ENCODE measurements around the gene HID1.
"Not testable (repeated sequence)": the region's sequence is repeated elsewhere in the genome, so short reads cannot be mapped to it uniquely, and the experiment has no call there.

HID1 gene, protein sequence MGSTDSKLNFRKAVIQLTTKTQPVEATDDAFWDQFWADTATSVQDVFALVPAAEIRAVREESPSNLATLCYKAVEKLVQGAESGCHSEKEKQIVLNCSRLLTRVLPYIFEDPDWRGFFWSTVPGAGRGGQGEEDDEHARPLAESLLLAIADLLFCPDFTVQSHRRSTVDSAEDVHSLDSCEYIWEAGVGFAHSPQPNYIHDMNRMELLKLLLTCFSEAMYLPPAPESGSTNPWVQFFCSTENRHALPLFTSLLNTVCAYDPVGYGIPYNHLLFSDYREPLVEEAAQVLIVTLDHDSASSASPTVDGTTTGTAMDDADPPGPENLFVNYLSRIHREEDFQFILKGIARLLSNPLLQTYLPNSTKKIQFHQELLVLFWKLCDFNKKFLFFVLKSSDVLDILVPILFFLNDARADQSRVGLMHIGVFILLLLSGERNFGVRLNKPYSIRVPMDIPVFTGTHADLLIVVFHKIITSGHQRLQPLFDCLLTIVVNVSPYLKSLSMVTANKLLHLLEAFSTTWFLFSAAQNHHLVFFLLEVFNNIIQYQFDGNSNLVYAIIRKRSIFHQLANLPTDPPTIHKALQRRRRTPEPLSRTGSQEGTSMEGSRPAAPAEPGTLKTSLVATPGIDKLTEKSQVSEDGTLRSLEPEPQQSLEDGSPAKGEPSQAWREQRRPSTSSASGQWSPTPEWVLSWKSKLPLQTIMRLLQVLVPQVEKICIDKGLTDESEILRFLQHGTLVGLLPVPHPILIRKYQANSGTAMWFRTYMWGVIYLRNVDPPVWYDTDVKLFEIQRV

DNA sequence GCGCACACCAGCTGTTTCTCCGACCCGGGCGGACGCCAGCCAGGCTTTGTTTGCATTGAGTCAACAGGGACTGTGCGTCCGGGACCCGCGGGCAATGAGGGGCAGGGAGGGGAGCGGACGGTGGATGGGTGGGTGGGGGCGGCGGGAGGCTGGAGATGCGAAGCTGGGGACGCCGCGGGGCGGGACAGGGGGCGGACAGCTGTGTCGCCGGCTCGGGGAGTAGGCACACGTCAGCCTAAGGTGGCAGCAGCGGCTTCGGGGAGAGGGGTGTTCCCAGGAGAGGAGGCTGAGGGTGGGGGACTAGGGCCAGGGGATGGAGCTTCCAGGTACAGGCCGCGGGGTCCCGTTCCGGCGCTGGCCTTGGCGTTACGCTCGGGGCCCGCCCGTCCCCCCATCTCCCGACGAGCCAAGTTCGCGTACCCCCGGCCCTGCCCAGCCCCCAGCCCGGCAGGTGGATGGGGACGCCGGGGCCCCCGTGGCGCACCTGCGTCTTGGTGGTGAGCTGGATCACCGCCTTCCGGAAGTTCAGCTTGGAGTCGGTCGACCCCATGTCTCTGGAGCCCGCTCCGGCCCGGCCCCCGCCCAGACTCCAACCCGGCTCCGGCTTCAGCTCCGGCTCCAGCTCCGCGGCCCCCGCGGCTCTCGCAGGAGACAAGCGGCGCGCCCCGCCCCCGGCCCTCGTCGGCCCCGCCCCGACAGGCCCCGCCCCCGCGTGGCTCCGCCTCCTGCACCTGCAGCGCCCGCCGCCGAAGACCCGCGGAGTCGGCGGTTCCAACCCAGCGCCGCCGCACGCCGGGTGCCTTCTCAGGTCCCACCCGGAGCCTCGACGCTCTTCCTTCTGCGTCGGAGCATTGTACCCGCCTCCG lies at the start of gene HID1:
Gene HID1, minus strand, starts transcription at position 653 of the 866 bp plus-strand sequence. Its CDS starts 103 bp downstream, at position 550.
- peak; percentile 77 for DNase-seq (ENCODE audit: low read depth)

DNA sequence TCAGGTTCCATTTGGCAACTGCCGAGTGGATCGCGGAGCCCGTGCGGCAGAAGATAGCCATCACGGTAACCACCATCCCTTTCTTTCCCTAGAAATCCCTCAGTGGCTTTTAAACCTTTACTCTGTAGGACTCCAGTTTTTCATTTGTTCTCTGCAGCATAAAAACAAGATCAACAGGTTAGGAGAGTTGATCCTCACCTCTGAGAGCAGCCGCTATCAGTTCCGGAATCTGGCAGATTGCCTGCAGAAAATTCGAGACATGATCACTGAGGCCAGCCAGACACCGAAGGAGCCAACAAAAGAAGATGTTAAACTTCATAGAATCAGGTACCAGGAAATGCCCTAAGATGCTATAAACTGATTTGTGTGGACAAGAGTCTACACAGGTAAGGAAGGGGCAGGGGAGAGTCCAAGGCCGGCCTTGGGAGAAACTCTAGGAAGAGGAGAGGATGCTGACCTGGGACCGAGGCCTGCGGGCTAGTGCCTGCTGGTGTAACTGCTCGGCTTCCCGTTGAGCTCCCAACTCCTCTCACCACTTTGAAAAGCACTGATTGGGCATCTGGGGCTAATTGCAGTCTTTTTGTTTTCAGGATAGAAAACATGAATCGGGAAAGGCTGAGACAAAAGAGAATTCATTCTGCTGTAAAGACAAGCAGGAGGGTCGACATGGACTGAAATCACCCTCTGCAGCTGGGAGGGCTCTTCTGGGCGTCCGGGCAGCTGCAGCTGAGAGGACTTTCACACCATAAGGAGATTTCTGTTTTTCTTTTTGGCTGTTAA lies 48.0 kb upstream of the HID1 start:
- no peak for DNase-seq (ENCODE audit: low read depth)

DNA sequence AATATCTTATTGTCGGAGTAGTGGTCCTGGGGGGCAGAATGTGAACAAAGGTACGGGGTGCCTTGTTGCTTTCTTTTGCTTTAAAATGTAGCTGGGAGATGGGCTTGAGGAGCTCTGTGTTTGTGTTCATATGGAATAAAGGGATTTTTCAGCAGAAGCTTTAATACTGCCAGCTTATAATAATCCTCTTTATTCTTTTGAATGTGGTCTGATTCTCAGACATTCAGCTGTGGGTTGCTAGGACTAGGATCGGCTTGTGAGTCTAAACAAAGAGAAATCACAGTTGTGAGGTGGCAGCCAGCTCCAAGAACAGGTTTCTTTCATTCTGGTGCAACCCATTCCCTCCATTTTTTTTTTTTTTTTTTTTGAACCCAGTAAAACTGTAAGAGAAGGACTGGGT lies 47.2 kb upstream of the HID1 start:
- DNase-seq (ENCODE audit: low read depth): no peak

DNA sequence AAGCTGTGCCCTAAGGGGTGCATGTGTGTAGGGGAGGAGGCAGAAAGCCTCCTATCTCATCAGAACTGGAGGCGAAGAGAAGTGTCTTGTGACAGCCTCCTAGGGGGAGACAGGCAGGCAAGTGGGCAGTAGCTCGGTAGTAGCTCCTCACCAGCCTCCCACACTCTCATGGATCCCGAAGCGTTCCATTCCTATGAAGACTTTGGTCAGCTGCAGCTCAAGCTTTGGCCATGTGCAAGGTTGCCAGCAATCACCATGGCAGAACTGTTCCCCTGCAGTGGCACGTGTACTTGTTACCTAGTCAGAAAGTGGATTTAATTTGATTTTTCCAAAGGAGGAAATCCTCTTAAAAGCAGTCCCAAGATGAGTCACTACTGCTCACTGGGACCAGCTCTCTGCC lies 46.6 kb upstream of the HID1 start:
- DNase-seq (ENCODE audit: low read depth): no peak

DNA sequence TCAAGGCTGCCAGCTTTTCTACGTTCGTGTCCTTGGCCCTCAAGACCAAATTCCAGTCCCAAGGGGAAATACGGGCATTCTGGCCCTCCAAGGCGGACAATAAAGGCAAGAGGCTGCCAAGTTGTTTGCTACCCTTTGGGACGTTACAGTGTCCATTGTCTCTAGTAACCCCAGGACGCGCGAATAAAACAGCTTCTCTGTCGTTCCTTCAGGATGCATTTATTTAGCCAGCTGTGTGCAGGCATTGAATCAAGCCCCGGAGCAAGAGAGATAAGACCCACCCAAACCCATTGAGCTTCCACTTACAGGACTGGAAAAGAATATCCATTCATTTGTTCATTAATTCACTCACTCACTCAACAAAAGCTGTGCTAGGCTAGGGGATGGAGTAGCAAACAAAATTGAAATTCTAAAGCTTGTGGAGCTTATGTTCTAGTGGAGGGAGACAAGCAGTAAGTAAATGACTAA lies 40.6 kb upstream of the HID1 start:
- DNase-seq (ENCODE audit: low read depth): no peak

DNA sequence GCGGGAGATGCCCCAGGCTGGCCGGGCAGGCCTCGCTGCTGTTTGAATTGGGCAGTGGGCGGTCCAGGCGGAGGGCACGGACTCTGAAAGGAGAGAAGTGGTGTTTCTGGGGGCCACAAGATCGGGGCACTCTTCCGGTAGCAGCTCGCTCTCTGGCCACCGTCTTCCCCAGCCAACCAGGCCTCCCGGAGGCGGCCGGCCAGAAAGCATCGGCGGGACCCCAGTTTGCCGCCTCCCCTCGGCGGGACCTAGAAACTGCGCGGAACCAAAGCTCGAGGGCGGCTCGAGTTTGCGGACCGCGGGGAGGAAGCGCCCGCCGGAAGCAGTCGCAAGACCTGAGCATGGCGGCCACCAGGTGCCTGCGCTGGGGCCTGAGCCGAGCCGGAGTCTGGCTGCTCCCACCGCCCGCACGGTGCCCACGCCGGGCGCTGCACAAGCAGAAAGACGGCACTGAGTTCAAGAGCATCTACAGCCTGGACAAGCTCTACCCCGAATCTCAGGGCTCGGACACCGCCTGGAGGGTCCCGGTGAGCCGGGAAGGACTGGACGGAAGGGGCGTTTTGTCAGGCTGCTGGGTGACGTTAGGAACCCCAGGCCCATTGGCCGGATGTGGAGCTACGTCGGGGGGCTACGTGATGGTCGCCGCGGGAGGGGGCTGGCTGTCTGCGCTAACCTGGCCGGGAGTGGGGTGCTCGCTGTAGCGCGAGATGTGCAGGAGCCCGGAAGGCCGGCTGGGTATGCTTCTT lies 40.0 kb upstream of the HID1 start, which contains the start of gene MRPL58:
Gene MRPL58, plus strand, starts transcription at position 325 of the 746 bp plus-strand sequence. Its CDS starts 17 bp downstream, at position 342.
- peak; percentile 74 for DNase-seq (ENCODE audit: low read depth)

DNA sequence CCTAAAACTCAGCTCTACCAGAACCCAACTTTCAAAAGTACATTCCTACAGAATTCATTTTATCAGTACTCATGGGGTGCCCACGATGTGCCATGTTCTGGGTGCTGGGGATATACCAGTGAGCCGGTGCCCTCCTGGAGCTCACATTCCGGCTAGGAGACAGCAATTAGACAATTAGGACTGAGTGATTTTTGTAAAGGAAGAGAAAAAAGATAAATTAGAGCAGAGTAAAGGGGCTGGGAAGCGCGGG lies 39.5 kb upstream of the HID1 start:
- no peak for DNase-seq (ENCODE audit: low read depth)

DNA sequence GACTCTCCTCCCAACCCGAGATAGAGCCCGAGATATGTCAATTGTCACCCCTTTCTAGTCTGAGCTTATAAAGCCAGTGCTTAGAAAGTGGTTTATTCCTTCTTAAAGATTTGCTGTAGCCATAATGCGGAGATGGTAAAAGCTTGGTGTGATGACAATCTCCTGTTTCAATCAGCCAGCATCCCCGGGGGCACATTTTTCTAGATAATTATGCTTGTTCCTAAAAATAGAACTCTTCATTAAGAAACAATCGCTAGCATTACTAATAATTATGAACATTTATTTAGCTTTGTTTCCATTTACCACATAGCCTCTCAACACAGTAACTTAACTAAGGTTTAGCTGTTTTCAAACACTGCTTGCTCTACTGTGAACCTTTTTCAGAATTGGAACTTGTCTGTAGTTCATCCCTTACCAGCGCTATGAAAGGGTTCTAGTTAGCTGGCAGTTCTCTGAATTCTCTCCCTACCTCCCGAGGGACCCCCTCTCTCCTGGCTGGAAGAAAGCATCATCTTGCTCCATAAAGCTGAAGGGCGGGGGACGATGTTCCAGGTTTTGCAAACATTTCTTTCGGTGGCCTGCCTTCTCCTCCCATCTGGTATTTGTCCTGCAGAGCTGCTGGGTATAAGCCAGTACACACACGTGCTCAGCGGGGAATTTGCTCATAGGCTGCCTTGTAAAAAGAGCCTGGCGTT lies 39.0 kb upstream of the HID1 start:
- DNase-seq (ENCODE audit: low read depth): no peak

DNA sequence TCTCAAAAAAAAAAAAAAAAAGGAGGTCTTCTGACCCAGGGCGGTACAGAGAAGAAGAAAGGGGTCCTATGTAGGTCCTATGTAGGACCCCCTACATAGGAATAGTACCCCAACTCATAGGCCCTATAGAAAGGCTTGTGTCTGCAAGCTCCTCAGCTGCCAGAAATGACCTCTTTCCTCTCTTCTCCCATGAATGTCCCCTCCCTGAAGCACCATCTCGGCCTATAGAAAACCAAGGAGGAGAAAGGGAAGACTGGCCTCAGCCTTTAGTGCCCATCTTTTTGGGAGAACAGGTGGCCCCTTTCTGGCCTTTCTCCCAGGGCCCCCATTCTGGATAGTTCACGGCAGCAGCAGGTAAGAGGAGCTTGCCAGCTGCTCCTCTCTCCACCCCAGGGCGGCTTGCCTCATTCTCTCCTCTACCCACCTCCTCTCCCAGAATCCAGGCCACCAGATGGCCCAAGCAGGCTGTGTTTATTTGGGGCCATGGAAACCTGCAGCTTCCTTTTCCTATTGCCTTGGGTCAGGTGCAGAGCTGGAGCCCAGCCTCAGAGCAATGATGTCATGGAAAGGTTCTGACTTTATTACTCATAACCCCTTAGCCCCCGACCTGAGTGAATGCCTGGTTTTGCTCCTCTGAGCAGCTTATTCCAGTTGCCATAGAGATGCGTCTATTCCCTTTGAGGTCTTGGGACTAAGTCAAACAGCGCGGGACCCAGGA lies 38.3 kb upstream of the HID1 start:
- no peak for DNase-seq (ENCODE audit: low read depth)

DNA sequence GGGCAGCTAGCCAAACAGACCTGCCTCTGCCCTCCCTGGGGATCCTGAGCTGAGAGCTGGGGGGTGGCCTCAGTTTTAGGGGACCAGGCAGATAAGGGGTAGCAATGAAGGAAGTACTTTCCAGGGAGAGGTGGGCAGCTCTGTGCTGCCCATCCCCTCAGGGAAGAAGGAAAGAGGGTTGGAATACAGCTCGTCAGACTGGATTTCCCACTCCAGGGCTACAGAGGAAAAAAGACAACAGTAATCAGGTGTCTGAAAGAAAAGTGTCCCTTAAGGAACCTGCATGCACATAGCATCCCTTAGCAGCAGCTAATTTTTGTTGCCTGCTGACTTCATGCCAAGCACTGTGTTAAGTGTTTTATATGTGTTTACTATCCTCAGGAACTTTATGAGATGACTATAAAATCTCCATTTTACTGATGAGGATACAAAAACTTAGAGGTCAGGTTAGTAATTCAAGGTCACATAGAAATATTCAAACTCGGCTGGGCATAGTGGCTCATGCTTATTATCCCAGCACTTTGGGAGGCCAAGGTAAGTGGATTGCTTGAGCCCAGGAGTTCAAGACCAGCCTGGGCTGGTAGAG lies 36.7 kb upstream of the HID1 start:
- no peak for DNase-seq (ENCODE audit: low read depth)

DNA sequence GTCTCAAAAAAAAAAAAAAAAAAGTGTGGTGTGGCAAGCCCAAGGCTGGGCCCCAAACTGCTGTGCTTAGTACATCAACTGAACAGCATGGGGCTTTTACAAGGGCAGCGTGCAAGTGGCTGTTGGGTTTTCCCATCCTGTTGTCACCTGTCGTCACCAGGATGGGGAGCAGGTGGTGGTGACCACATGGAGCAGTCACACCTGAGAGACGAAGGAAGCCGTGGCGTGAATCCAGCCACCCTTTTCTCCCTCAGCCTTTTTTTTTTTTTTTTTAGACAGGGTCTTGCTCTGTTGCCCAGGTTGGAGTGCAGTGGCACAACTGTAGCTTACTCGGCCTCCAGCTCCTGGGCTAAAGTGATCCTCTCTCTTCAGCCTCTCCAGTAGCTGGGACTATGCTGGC lies 35.8 kb upstream of the HID1 start:
- no peak for DNase-seq (ENCODE audit: low read depth)

DNA sequence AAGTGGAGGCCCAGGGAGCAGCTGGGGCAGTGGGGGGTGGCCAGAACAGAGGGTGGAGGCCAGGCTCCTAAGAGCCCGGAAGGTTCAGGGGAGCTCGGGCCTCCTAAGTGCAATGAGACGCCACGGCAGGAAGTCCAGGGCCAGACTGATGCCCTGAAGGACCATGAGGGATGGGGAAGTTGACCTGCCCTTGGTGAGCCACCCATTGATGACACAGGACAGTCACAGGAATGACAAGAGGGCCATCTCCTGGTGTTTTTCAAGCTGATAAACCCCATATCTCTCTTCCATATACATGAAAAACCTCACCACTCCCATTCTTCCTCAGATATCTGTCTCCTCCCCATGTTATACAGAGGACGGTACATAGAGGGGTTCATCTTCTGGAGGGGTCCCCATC lies 34.1 kb upstream of the HID1 start:
- no peak for DNase-seq (ENCODE audit: low read depth)

DNA sequence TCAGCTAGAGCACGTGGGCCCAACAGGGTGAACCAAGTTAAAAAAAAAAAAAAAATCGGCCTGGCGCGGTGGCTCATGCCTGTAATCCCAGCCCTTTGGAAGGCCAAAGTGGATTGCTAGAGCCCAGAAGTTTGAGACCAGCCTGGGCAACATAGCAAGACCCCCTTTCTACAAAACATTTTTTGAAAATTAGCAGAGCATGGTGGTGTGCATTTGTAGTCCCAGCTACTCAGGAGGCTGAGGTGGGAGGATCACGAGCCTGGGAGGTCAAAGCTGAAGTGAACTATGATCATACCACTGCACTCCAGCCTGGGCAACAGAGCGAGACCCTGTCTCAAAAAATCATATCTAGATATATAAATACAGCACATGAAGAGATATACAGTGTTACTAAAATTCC lies 33.5 kb upstream of the HID1 start:
- DNase-seq (ENCODE audit: low read depth): not testable (repeated sequence)

DNA sequence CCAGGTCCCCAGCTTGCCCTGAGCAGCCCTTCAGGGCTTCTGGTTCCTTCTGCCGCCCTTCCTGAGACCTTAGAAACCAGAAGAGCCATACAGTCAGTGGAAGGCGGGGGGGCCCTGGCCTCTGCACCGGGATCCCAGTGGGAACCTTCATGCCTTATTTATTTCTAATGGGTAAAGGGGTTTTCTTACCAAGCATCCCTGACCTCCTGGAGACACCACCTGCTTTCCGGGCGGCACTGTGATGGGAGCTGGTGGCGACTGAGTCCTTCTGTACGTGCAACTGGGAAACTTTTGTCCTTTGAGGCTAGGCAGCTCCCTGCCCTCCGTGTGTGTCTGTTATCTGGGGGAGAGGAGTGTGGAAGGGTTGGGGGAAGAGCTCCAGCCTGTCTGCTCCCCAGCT lies 32.7 kb upstream of the HID1 start:
- DNase-seq (ENCODE audit: low read depth): no peak

DNA sequence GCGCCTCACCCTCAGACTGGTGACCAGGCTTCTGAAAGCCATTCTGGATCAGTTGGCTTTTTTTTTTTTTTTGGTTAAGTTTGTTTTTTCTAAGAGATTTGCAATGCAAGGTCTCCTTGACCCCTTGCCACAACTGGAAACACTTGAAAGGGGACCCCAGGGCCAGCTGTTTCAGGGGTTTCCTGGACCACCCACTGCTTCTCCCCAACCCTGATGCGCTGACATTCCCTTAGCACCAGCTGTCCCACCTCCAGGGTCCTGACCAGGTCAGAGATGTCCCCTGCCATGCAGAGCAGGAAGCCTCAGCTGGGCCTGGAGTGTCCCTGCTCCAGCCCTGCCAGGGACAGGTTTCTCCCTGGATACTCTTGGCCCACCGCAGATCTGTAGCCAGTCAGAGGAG lies 31.8 kb upstream of the HID1 start:
- no peak for DNase-seq (ENCODE audit: low read depth)

DNA sequence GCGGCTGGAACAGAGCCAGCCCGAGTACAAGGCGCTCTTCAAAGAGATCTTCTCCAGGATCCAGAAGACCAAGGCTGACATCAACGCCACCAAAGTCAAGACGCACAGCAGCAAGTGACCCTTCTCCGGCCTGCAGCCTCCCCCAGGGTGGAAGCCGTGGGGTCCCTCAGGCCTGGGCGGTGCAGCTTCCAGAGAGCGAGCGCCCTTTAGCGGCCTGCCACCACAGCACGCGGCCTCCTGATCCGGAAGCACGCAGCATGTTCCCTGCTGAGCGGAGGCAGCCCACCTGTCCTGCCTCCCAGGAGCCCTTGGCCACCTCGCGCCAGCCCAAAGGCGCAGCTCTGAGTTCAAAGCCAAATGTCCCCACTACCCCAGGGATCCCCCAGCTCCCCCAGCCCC lies 31.4 kb upstream of the HID1 start:
- DNase-seq (ENCODE audit: low read depth): no peak

DNA sequence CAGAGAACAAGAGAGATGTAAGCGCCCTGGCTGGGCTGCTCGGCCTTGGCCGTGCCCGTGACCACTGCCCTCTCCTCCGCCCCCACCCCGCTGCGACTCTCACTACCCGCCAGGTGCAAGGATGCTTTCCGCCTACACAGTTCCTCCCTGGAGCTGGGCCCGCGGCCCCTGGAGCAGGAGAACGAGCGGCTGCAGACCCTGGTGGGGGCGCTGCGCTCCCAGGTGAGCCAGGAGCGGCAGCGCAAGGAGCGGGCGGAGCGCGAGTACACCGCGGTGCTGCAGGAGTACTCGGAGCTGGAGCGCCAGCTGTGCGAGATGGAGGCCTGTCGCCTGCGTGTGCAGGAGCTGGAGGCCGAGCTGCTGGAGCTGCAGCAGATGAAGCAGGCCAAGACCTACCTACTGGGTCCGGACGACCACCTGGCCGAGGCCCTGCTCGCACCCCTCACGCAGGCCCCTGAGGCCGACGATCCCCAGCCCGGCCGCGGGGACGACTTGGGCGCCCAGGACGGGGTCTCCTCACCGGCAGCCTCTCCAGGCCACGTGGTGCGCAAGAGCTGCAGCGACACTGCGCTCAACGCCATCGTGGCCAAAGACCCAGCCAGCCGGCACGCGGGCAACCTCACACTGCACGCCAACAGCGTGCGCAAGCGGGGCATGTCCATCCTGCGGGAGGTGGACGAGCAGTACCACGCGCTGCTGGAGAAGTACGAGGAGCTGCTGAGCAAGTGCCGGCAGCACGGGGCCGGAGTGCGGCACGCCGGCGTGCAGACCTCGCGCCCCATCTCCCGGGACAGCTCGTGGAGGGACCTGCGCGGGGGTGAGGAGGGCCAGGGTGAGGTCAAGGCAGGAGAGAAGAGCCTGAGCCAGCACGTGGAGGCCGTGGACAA lies 30.8 kb upstream of the HID1 start:
- no peak for DNase-seq (ENCODE audit: low read depth)
